G401 (cell line): Measurements from ENCODE around the gene GALNT9. TPM values are rescaled to one million over a fixed set of nuclear protein-coding genes. Genes with fewer than 3 reads are reported as not detected.
"Not testable (repeated sequence)": the region's sequence is repeated elsewhere in the genome, so short reads cannot be mapped to it uniquely, and the experiment has no call there.

Experiments used
- DNase-seq: peaks from one replicate; pipeline ENCODE4 v3.0.0-alpha.2; 2015; ENCODE audit warnings: low spot score
- in situ Hi-C: cut with HindIII; loops from 2 replicates; pipeline ENCODE4 v1.10.0; 2016; ENCODE audit warnings: low sequenced_read_pairs, mixed read lengths
- total RNA-seq: library from RNA; depleted of rRNA; stranded (reverse); fragments of >200 nt; shearing (Covaris generic); gene quantifications from 2 replicates; pipeline ENCODE4 v1.2.3, GENCODE V29; 2014

Gene GALNT9
- total RNA-seq, 1 experiment from 2014 or later, result 0.10 TPM

GRCh38 chr12:132262256-132263060, 66.9 kb downstream of the GALNT9 start:
- in situ Hi-C loops, result no loop called here
- no peak for DNase-seq

DNA sequence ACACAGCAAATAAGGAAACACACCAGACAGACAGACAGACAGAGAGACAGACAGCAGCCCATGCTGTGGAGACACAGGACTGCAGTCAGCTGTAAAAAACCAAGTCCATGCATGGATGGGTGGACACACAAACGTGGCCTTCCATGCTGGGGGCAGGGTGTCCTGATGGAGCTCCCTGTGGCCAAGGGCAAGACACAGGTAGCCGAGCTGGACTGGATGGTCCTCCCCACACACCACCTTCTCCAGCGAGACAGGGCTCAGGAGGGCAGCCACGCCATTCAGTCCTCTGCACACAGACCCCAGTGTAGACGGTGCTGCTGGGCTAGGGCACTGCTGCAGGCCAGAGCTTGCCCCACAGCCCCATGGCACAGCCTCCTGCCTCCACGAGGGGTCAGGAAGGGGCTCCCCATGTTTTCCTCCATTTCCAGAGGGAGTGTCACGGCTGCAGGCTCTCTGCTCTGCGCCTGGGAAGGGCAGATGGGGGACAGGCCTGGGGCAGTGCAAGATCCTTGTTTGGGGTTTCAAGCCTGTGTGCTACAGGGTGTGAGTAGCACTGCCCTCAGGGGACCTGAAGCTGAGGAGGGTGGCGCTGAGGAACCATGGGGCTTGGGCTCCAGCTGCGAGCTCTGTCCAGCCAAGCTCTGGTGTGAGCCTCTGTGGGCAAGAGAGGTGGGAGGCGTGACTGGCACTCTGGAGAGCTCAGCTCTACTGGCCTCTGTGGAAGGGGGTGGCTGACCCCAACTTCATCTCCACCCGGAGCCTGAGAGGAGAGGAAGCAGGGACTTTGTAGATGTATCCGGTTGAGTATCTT, 67.9 kb downstream of the GALNT9 start:
- no peak for DNase-seq
- in situ Hi-C loops, result no loop called here

GRCh38 chr12:132260721-132261120, 68.7 kb downstream of the GALNT9 start:
- in situ Hi-C loops, result no loop called here
- no peak for DNase-seq

DNA sequence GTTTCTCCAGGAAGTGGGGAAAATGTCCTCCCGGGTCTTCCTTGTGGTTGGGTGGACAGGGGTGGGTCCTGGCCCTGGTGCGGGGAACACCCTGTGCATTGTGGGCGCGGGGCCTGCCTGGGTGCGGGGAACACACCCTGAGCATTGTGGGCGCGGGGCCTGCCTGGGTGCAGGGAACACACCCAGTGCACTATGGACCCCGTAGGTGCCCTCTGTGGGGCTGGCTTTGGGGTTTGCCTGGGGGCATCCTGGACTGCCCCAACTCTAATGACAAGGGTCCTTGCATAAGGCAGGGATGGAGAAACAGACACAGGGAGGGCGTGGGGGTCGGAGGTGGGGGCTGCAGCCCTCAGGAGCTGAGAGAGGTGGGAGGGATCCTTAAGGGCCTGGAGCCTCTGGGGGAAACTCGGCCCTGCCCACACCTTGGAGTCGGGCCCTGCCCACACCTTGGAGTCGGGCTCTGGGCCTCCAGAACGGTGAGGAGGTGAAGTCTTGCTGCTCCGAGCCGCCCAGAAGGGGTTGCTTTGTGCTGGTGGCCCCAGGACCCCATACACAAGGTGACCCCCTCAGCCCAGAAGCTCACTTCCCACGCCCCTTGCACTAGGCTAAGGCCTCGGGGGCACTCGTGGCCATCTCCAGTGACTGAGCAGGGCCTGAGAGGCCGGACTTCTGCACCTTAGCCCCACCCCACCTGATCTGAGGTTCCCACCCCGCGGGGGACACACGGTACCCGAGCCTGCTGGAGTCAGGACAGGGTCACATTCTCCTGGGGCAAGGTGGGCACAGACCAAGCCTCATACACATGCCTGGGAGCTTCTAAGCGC, 69.3 kb downstream of the GALNT9 start:
- DNase-seq, result no peak
- in situ Hi-C loops, result no loop called here

GRCh38 chr12:132259364-132259871, 70.0 kb downstream of the GALNT9 start:
- no peak for DNase-seq
- in situ Hi-C loops, result no loop called here

- in situ Hi-C loops, result no loop called here
- no peak for DNase-seq
Observed at GRCh38 chr12:132258543-132258942, 70.8 kb downstream of the GALNT9 start.

DNA sequence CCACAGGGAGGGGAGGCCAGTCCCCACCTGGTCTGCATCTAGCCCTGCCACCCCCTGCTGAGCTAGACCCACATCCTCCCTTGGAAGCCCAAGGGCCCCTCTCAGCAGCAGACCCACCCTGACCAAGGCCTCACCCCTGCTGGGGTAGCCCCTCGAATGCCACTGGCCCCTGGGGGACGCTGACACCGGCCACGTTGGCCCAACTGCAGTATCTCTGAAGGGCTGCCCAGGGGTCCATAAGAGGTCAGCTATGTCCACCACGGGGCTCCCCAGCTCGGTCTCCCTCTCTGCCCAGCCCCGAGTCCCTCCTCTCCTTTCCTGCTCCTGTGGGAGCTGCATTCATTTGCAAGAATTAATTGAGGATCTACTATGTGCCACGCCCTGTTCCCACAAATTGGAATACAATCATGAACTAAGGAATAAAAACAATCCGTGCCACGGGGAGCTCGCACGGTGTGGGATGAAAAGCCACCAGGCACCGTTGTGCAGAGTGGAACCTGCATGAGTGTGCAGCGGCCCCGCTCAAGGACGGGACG, 71.4 kb downstream of the GALNT9 start:
- in situ Hi-C loops, result no loop called here
- no peak for DNase-seq

DNA sequence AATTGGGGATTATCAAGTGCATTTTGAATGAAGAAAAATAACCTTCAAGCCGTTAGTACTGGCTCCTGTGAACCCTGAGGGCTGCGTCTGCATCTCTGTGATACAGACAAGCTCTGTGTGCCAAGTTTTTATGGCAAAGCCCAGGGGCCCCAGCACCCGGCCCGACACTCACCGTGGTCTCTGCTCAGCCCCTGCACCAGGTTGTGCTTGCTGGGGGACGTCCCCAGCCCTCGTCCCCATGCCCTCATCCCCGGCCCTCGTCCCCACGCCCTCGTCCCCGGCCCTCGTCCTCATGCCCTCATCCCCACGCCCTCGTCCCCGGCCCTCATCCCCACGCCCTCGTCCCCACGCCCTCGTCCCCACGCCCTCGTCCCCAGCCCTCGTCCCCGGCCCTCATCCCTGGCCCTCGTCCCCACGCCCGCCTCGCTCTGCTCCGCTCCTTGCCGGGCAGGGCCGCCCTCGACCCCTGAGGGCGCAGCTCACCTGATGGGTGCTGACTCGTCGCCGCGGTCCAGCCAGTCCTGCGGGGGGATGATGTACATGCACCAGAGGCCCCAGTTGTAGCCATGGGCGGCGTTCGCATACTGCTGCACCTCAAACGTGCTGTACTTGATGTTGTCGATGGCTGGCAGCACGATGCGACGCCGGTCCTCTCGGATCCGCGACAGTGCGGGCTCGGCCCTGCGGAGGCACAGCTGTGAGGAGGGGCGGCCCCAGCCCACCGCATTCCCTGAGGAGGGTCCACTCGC, 72.0 kb downstream of the GALNT9 start:
- no peak for DNase-seq
- in situ Hi-C loops, result no loop called here

- no peak for DNase-seq
- in situ Hi-C loops, result no loop called here
Observed at GRCh38 chr12:132256646-132257045, 72.7 kb downstream of the GALNT9 start.

DNA sequence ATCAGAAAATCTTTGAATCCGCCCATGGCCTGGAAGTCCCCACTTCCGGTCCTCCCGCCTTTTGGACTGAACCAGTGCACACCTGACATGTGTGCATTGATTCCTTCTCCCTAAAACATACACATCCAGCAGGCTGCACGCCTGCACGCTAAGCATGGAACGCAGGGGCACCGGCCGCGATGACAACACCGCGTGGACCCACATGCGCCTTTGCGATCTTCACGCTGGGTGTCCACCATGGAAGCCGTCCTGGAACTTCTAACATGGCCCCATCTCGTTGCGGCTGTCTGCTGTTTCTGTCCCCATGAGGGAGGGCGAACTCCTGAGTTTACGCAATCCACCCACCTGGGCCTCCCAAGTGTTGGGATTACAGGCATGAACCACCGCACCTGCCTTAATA, 73.7 kb downstream of the GALNT9 start:
- in situ Hi-C loops, result no loop called here
- DNase-seq, result no peak

GRCh38 chr12:132253698-132254480, 75.5 kb downstream of the GALNT9 start:
- no peak for DNase-seq
- in situ Hi-C loops, result no loop called here

DNA sequence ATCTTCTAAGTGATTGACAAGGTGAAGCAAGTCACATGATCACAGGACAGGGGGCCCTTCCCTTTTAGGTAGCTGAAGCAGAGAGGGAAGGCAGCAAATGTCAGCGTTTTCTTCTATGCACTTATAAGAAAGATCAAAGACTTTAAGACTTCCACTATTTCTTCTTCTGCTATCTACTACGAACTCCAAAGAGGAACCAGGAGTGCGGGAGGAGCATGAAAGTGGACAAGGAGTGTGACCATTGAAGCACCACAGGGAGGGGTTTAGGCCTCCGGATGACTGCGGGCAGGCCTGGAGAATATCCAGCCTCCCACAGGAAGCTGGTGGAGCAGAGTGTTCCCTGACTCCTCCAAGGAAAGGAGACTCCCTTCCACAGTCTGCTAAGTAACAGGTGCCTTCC, 76.4 kb downstream of the GALNT9 start:
- in situ Hi-C loops, result not testable (repeated sequence)

DNA sequence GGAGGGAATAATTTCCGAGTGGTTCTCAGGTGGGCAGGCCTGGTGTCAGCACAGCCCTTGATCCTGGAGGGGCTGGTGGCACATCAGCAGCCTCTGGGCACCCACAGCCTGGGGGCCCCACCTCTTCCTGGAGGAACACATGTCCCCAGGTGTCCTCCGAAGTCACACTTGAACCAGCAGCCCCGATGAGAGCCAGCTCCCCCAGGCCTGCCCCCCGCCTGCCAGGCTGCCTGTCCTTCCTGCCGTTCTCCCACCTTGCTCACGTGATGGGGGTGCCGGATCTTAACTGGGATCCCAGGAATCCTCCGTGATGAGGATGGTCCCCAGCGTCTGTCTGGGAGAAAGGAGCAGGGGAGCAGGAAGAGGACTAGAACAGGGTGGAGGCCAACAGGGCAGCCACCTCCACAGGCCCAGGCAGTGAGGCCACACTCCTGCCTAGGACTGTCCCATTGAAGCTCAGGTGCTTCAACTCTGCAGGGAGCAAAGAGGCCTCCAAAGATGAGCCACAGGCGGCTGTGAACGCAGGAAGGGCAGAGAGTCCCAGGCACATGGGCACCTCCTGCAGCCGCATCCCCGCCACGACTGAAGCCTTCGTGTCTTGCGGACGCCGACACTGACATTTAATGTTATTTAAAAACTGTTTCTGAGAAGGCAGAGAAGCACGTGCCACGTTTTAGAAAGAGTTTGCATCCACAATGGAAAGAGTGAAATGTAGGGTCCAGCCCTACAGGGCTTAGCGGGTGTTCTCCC, 77.5 kb downstream of the GALNT9 start:
- DNase-seq, result no peak

More for the DNA sequence above, 76.4 kb downstream of the GALNT9 start:
- not testable (repeated sequence) for DNase-seq

DNA sequence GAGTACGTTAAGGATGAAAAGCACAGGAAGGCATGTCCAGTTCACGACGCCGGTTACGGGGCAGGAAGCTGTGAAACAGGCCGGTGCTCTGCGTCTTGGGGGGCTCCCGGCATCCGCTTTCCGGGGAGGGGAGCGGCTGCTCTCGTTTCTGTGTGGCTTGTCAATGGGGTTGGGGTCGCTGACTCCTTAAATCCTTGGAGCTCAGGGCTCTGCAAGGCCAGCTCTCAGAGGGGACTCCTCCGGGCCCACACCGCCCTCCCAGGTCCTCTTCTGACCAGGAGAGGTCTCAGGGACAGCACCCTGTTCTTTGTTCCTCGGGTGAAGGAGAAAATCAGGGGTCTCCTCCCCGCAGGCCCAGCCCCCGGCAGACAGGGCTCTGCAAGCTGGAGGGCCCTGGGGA, 78.1 kb downstream of the GALNT9 start:
- in situ Hi-C loops, result no loop called here
- DNase-seq, result no peak

More for the DNA sequence above, 77.5 kb downstream of the GALNT9 start:
- in situ Hi-C loops, result no loop called here

GRCh38 chr12:132250707-132251106, 78.7 kb downstream of the GALNT9 start:
- in situ Hi-C loops, result no loop called here
- no peak for DNase-seq

DNA sequence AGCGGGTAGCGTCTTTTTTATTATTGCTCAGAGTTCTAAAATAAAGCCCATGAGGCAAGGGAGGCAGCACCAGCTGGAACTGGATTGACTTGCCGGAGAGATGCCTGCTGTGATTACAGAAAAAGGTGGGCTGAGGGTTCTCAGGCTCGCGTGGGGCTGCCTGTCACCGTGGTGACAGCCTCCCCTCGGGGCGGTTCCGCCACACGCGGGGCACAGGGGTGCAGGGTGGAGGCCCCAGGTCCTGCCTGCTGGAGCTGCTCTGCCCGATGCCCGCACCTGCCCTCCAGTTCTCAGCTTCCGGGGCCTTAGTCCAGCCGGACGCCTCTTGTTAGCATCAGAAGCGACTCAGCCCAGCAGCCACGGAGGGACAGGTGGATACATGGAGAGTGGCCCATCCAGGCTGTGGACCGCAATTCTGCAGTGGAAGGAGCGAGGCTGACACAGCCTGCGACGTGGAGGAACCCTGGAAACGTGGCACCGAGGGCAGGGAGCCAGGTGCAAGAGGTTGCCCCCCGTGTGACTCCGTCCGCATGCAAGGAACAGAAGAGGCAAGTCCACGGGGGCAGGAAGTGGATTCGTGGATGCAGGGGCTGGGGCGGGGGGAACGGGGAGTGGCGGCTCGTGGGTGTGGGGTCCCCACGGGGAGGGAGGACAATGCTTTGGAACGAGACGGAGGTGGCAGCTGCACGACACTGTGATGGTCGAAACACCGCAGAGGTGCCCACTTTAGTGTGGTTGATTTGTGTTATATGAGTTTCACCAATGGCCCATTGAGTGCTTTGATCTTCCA, 79.5 kb downstream of the GALNT9 start:
- no peak for DNase-seq
- in situ Hi-C loops, result no loop called here
